ENCODE data around the gene NOL7. TPM values are rescaled to one million over a fixed set of nuclear protein-coding genes. Genes with fewer than 3 reads are reported as not detected.
A peak's percentile ranks its signal among the peaks of the same experiment; 100 is the strongest.

Gene NOL7
- total and polyA plus RNA-seq, 9 of the 15 experiments (the other 6 are each of a cell fraction or from before 2014, with no cell fraction given), result 19.4 to 235 (median 157) TPM

DNA sequence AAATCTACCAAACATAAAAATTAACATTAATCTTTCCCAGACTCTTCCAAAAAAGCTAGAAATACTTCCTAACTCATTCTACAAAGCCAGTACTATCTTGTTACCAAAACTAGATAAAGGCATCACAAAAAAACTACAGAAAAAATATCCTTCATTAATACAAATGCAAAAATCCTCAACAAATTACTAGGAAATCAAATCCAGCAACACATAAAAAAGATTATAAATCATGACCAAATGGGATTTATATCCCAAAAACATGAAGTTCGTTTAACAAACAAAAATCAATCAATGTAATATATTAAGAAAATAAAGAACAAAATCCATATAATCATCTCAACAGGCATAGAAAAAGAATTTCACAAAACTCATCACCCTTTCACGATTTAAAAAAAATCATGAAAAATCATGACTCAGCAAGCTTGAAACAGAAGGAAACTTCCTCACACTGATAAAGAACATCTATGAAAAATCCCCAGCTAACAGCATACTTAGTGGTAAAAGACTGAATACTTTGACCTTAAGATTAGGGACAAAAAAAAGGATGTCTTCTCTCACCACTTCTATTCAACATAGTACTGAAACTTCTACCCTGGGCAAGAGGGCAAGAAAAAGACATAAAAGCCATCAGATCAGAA is 53.3 kb downstream of the NOL7 start (continued):
- TF ChIP-seq ASH1L (IDR thresholded peaks at IDR 0.05; ENCODE audit: borderline replicate concordance, low read depth, partially characterized antibody) (peak; percentile 17), NBN (IDR thresholded peaks at IDR 0.05; ENCODE audit: low read depth) (peak; percentile 90), DIDO1 (tag; IDR thresholded peaks at IDR 0.05; ENCODE audit: low read depth) (no peak), MAFK (IDR thresholded peaks at IDR 0.05; ENCODE audit: low read length) (peak; percentile 99), ZNF3 (CRISPR knock-in tag; IDR thresholded peaks at IDR 0.05) (peak; percentile 85), ZNF316 (IDR thresholded peaks at IDR 0.05) (peak; percentile 100), XRCC5 (IDR thresholded peaks at IDR 0.05; ENCODE audit: low read depth, low read length) (no peak), FOSL1 (tag; conservative IDR thresholded peaks at IDR 0.05) (peak; percentile 75), SMARCE1 (IDR thresholded peaks at IDR 0.05) (peak; percentile 91), MTA1 (IDR thresholded peaks at IDR 0.05; ENCODE audit: borderline replicate concordance) (0 out of 2 replicates have a peak, but pooled peaks have one; percentile 20), ZNF644 (tag; IDR thresholded peaks at IDR 0.05; ENCODE audit: low read depth) (peak; percentile 71; the same call in 1 of the 2 replicates), FOXA1 (IDR thresholded peaks at IDR 0.05; ENCODE audit: borderline replicate concordance) (no peak), ZNF253 (CRISPR knock-in tag; conservative IDR thresholded peaks at IDR 0.05) (no peak), PHB2 (IDR thresholded peaks at IDR 0.05; ENCODE audit: low read depth) (0 out of 2 replicates have a peak, but pooled peaks have one; percentile 47), IFI16 (CRISPR knock-in tag; IDR thresholded peaks at IDR 0.05) (no peak), GABPA (tag; conservative IDR thresholded peaks at IDR 0.05; ENCODE audit: low read depth) (peak; percentile 49; the same call in 1 of the 2 replicates), LARP7 (IDR thresholded peaks at IDR 0.05) (peak; percentile 40; the same call in 1 of the 2 replicates), RBM34 (IDR thresholded peaks at IDR 0.05; ENCODE audit: borderline replicate concordance, insufficient read depth, low read length) (no peak)
- TF ChIP-seq, protein P1, sequence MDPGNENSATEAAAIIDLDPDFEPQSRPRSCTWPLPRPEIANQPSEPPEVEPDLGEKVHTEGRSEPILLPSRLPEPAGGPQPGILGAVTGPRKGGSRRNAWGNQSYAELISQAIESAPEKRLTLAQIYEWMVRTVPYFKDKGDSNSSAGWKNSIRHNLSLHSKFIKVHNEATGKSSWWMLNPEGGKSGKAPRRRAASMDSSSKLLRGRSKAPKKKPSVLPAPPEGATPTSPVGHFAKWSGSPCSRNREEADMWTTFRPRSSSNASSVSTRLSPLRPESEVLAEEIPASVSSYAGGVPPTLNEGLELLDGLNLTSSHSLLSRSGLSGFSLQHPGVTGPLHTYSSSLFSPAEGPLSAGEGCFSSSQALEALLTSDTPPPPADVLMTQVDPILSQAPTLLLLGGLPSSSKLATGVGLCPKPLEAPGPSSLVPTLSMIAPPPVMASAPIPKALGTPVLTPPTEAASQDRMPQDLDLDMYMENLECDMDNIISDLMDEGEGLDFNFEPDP (CRISPR knock-in tag; IDR thresholded peaks at IDR 0.05), result no peak
- TF ChIP-seq, protein P2, sequence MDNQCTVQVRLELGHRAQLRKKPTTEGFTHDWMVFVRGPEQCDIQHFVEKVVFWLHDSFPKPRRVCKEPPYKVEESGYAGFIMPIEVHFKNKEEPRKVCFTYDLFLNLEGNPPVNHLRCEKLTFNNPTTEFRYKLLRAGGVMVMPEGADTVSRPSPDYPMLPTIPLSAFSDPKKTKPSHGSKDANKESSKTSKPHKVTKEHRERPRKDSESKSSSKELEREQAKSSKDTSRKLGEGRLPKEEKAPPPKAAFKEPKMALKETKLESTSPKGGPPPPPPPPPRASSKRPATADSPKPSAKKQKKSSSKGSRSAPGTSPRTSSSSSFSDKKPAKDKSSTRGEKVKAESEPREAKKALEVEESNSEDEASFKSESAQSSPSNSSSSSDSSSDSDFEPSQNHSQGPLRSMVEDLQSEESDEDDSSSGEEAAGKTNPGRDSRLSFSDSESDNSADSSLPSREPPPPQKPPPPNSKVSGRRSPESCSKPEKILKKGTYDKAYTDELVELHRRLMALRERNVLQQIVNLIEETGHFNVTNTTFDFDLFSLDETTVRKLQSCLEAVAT (IDR thresholded peaks at IDR 0.05), result peak; percentile 58 to 85; a peak in 2 of 4 replicates
- TF ChIP-seq, protein P3, sequence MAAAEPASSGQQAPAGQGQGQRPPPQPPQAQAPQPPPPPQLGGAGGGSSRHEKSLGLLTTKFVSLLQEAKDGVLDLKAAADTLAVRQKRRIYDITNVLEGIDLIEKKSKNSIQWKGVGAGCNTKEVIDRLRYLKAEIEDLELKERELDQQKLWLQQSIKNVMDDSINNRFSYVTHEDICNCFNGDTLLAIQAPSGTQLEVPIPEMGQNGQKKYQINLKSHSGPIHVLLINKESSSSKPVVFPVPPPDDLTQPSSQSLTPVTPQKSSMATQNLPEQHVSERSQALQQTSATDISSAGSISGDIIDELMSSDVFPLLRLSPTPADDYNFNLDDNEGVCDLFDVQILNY (CRISPR knock-in tag; IDR thresholded peaks at IDR 0.05), result no peak
